ENCODE results near the gene C2orf69. TPM values are rescaled to one million over a fixed set of nuclear protein-coding genes. Genes with fewer than 3 reads are reported as not detected.

Gene C2orf69
- total RNA-seq, 1 experiment from 2014 or later, result 22.0 TPM

- no peak overlapping the region for H3K4me2 ChIP-seq (ENCODE audit: insufficient read depth, insufficient read length, low read length)
- peaks cover 5 to 9% of the 10 kb centered on the region in 2 experiments; a peak in 3 of 4 replicates for H3K4me1 Mint-ChIP-seq
- H3T11ph ChIP-seq (ENCODE audit: low read length), result no peak overlapping the region
- TF ChIP-seq, protein P1, sequence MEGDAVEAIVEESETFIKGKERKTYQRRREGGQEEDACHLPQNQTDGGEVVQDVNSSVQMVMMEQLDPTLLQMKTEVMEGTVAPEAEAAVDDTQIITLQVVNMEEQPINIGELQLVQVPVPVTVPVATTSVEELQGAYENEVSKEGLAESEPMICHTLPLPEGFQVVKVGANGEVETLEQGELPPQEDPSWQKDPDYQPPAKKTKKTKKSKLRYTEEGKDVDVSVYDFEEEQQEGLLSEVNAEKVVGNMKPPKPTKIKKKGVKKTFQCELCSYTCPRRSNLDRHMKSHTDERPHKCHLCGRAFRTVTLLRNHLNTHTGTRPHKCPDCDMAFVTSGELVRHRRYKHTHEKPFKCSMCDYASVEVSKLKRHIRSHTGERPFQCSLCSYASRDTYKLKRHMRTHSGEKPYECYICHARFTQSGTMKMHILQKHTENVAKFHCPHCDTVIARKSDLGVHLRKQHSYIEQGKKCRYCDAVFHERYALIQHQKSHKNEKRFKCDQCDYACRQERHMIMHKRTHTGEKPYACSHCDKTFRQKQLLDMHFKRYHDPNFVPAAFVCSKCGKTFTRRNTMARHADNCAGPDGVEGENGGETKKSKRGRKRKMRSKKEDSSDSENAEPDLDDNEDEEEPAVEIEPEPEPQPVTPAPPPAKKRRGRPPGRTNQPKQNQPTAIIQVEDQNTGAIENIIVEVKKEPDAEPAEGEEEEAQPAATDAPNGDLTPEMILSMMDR (conservative IDR thresholded peaks at IDR 0.05), result no peak
- H2AK5ac ChIP-seq (ENCODE audit: insufficient read length, low read length), result no peak overlapping the region
- no CpG with 5 or more reads among the region's 2 CpGs for WGBS (ENCODE audit: extremely low coverage, insufficient read length, low lambda C conversion rate)
- peaks cover 2% of the 10 kb centered on the region; the same call in 1 of the 2 replicates for H3K79me2 ChIP-seq (ENCODE audit: insufficient read depth, low read length)
- H3K4ac ChIP-seq (ENCODE audit: low read depth, low read length), result no peak overlapping the region
- H3K56ac ChIP-seq (ENCODE audit: insufficient read length, low read depth, low read length), result no peak overlapping the region
- H4K8ac ChIP-seq (replicated peaks; ENCODE audit: insufficient read length, low read depth, low read length), result no peak overlapping the region
- no peak overlapping the region for H4K91ac ChIP-seq (ENCODE audit: insufficient read length, low read depth, low read length)
- no peak overlapping the region; a peak in 1 of 5 replicates for H3K4me3 Mint-ChIP-seq
- no peak overlapping the region for H3K9ac ChIP-seq (ENCODE audit: extremely low read depth, insufficient read length, low read length)
- H3K27ac Mint-ChIP-seq, result no peak overlapping the region
- H3K27ac ChIP-seq (ENCODE audit: insufficient read length, low read depth, low read length), result no peak overlapping the region
- H3K9me3 Mint-ChIP-seq, result no peaks in the 10 kb centered on the region
- no peaks in the 10 kb centered on the region for H3K27me3 Mint-ChIP-seq (ENCODE audit: low read depth)
- no peaks in the 10 kb centered on the region for H4K20me1 ChIP-seq (ENCODE audit: control insufficient read depth, insufficient read depth, insufficient read length)
- H4K5ac ChIP-seq (ENCODE audit: insufficient read length, low read depth, low read length), result no peak overlapping the region
- H2BK15ac ChIP-seq (ENCODE audit: low read depth, low read length), result no peak overlapping the region
- no peaks in the 10 kb centered on the region for H3K27me3 ChIP-seq (ENCODE audit: insufficient read depth, low read length)
- no peaks in the 10 kb centered on the region for H3K4me1 ChIP-seq (ENCODE audit: insufficient read depth, low read length)
- no peaks in the 10 kb centered on the region for H3K9me3 ChIP-seq (ENCODE audit: control insufficient read depth, low read depth, low read length)
- H3K23me2 ChIP-seq (ENCODE audit: insufficient read length, low read depth, low read length, poor library complexity, severe bottlenecking), result peaks cover 4% of the 10 kb centered on the region
- no peak overlapping the region for H2BK12ac ChIP-seq (ENCODE audit: insufficient read length, low read depth, low read length)
- no peak overlapping the region for H3K18ac ChIP-seq (ENCODE audit: insufficient read length, low read depth, low read length)
- H2BK5ac ChIP-seq (ENCODE audit: insufficient read length, low read length), result no peak overlapping the region
- H2AFZ ChIP-seq (ENCODE audit: low read length), result no peak overlapping the region
- H2BK20ac ChIP-seq (ENCODE audit: low read depth, low read length, poor library complexity, severe bottlenecking), result no peak overlapping the region
- no peak overlapping the region for H2BK120ac ChIP-seq (ENCODE audit: low read depth, low read length, poor library complexity, severe bottlenecking)
- no peak overlapping the region for H3K14ac ChIP-seq (ENCODE audit: insufficient read depth, low read length)
- DNase-seq, result no peak
- no peaks in the 10 kb centered on the region for H3K79me1 ChIP-seq (ENCODE audit: insufficient read depth, low read depth, low read length, poor library complexity, severe bottlenecking)
- no peak overlapping the region for H3K23ac ChIP-seq (ENCODE audit: insufficient read length, low read depth, low read length)
- H3K36me3 Mint-ChIP-seq (ENCODE audit: insufficient read depth in 1 of 3, low read depth in 3 of 3), result peaks cover 28 to 70% (median 61%) of the 10 kb centered on the region in 3 experiments; a peak in 6 of 7 replicates
Observed at GRCh38 chr2:199962203-199962602, 51.1 kb downstream of the C2orf69 start.

Measured in H9 (cell line).